Measurements from ENCODE around the gene SORL1.

SORL1 gene

GRCh38 chr11:121512468-121513465 lies 60.7 kb downstream of the SORL1 start:
- no peak for DNase-seq

GRCh38 chr11:121513807-121514206 lies 61.7 kb downstream of the SORL1 start:
- no peak for DNase-seq

- DNase-seq: no peak
These were observed 62.6 kb downstream of the SORL1 start for GRCh38 chr11:121514432-121515334.

GRCh38 chr11:121515335-121515671 lies 63.2 kb downstream of the SORL1 start:
- no peak for DNase-seq

- no peak for DNase-seq
These were observed 65.9 kb downstream of the SORL1 start for GRCh38 chr11:121517996-121518395.

GRCh38 chr11:121520243-121521144 lies 68.4 kb downstream of the SORL1 start:
- no peak for DNase-seq

GRCh38 chr11:121521145-121522042 lies 69.3 kb downstream of the SORL1 start:
- no peak for DNase-seq

GRCh38 chr11:121522043-121522941 lies 70.2 kb downstream of the SORL1 start:
- no peak for DNase-seq

- DNase-seq: no peak
These were observed 71.6 kb downstream of the SORL1 start for GRCh38 chr11:121523581-121524232.

GRCh38 chr11:121524233-121524631 lies 72.1 kb downstream of the SORL1 start:
- no peak for DNase-seq

- DNase-seq: no peak
These were observed 73.3 kb downstream of the SORL1 start for GRCh38 chr11:121525376-121525775.

- no peak for DNase-seq
These were observed 78.1 kb downstream of the SORL1 start for GRCh38 chr11:121530257-121530656.

GRCh38 chr11:121533601-121534000 lies 81.5 kb downstream of the SORL1 start:
- no peak for DNase-seq

GRCh38 chr11:121534131-121535093 lies 82.3 kb downstream of the SORL1 start:
- DNase-seq: no peak

- DNase-seq: no peak
These were observed 83.1 kb downstream of the SORL1 start for GRCh38 chr11:121535129-121535796.

- DNase-seq: no peak
These were observed 84.0 kb downstream of the SORL1 start for GRCh38 chr11:121536126-121536525.

GRCh38 chr11:121538054-121538453 lies 85.9 kb downstream of the SORL1 start:
- DNase-seq: no peak

- no peak for DNase-seq
These were observed 86.9 kb downstream of the SORL1 start for GRCh38 chr11:121539000-121539399.

Data from central memory CD4-positive, alpha-beta T cell (primary cell).